ENCODE measurements around the gene MYH16. TPM values are rescaled to one million over a fixed set of nuclear protein-coding genes. Genes with fewer than 3 reads are reported as not detected.

MYH16 gene
- total and polyA plus RNA-seq, 9 of the 15 experiments (the other 6 are each of a cell fraction or from before 2014, with no cell fraction given), result 0.09 TPM; not detected in 8

- TF ChIP-seq ZBTB40 (IDR thresholded peaks at IDR 0.05), result peak; percentile 77
- TF ChIP-seq ZBTB40 (CRISPR knock-in tag; IDR thresholded peaks at IDR 0.05), result no peak
- peak in 1 of 2 experiments; percentile 49; a peak in 1 of 4 replicates for TF ChIP-seq TRIM24 (IDR thresholded peaks at IDR 0.05)
- peak; percentile 63; the same call in 1 of the 2 replicates for TF ChIP-seq FOXP1 (CRISPR knock-in tag; IDR thresholded peaks at IDR 0.05)
- peak in 1 of 2 experiments; percentile 62; a peak in 1 of 4 replicates for TF ChIP-seq MLLT1 (IDR thresholded peaks at IDR 0.05)
- no peak; the same call in 1 of the 2 replicates for TF ChIP-seq KLF1 (tag; IDR thresholded peaks at IDR 0.05)
- 0 out of 4 replicates have a peak, but pooled peaks of 1 of the 2 experiments have one; percentile 16 for TF ChIP-seq FOXA3 (CRISPR knock-in tag; conservative IDR thresholded peaks at IDR 0.05 in 1 of 2, IDR thresholded peaks at IDR 0.05 in 1 of 2)
- no peak for TF ChIP-seq ZNF584 (CRISPR knock-in tag; IDR thresholded peaks at IDR 0.05; ENCODE audit: low read depth)
- TF ChIP-seq CEBPZ (IDR thresholded peaks at IDR 0.05; ENCODE audit: borderline replicate concordance, low read depth, low read length), result no peak
- TF ChIP-seq RFX1 (IDR thresholded peaks at IDR 0.05), result no peak
- TF ChIP-seq HNRNPUL1 (IDR thresholded peaks at IDR 0.05; ENCODE audit: low read length), result no peak
- TF ChIP-seq GATA2 (CRISPR knock-in tag; IDR thresholded peaks at IDR 0.05), result no peak
These were observed 53.2 kb downstream of the MYH16 start, which contains the start of gene ARPC1A (continued) for GRCh38 chr7:99325592-99326407.

All from K562 (cell line).